K562 (cell line): Measurements from ENCODE around the gene COQ8B. TPM values are rescaled to one million over a fixed set of nuclear protein-coding genes. Genes with fewer than 3 reads are reported as not detected.

ENCODE experiments used
- ATAC-seq: fragments of 200-7000 bp; cut with Tn5 transposase; 3 replicates; pipeline ENCODE4 v1.9.1; 2020; ENCODE audit warnings: moderate library complexity
- BruUV-seq: library from RNA; stranded (reverse); fragments of 400-500 nt; replicated peaks from 2 replicates; lab custom pipeline; 2021; lab: Mats Ljungman, UMichigan
- CTCF ChIA-PET: fragments of 300-600 bp; formaldehyde crosslinking; extraction: SDS; loops from one replicate; lab custom pipeline; 2021; ENCODE audit warnings: low intra/inter-chr PET ratio; lab: Yijun Ruan, JAX
- POLR2A ChIA-PET: fragments of 300-600, 350-650 bp; sonication (Branson Sonifier 250); formaldehyde crosslinking; extraction: SDS; loops from one replicate; lab custom pipeline; 2021; ENCODE audit warnings: antibody characterized with exemption, inconsistent platforms; lab: Yijun Ruan, JAX
- DNase-seq, 4 experiments: peaks; one replicate each; pipeline versions ENCODE4 v3.0.0 to v3.0.0-alpha.2; 2011 to 2018; ENCODE audit warnings: low spot score in 3 of 4, mixed read lengths in 3 of 4; ENCODE audit errors: extremely low read depth in 1 of 4
- FAIRE-seq: peaks from 2 replicates; lab custom pipeline; 2011; peaks lifted over from hg19 to GRCh38; lab: Jason Lieb, UNC
- H2AFZ ChIP-seq: 2 replicates; pipeline ENCODE4 v1.6.0; 2011; ENCODE audit warnings: low read depth, low read length, control low read depth, inconsistent platforms
- H3K27ac ChIP-seq: fragments of 200-600 bp; 3 replicates; pipeline ENCODE4 v1.8.0; 2011; ENCODE audit warnings: low read depth, mild to moderate bottlenecking, control low read depth, inconsistent platforms, low read length, moderate library complexity, mixed read lengths; ENCODE audit errors: extremely low read depth
- H3K27me3 ChIP-seq, 2 experiments: fragments of 300-600 bp in 1 of 2; 2 replicates in 1 of 2; 3 replicates in 1 of 2; pipeline versions ENCODE4 v1.6.0 to v1.8.0; 2011; ENCODE audit warnings: inconsistent platforms in 2 of 2, low read length in 2 of 2, mild to moderate bottlenecking in 1 of 2, mixed read lengths in 1 of 2, moderate library complexity in 1 of 2; ENCODE audit not compliant: control insufficient read depth in 2 of 2, insufficient read depth in 2 of 2
- H3K36me3 ChIP-seq: fragments of 300-600 bp; 3 replicates; pipeline ENCODE4 v1.8.0; 2011; ENCODE audit warnings: mild to moderate bottlenecking, low read length, inconsistent platforms; ENCODE audit not compliant: control insufficient read depth, insufficient read depth
- H3K4me1 ChIP-seq, 2 experiments: fragments of 200-600 bp in 1 of 2; replicated peaks in 1 of 2; 2 replicates in 1 of 2; 3 replicates in 1 of 2; pipeline versions ENCODE4 v1.5.1 to v1.8.0; 2011; ENCODE audit warnings: inconsistent platforms in 2 of 2, low read length in 2 of 2, mild to moderate bottlenecking in 1 of 2, mixed read lengths in 1 of 2, moderate library complexity in 1 of 2; ENCODE audit not compliant: control insufficient read depth in 2 of 2, insufficient read depth in 2 of 2
- H3K4me2 ChIP-seq: 2 replicates; pipeline ENCODE4 v1.6.1; 2011; ENCODE audit warnings: low read length, control low read depth, inconsistent platforms, mixed read lengths; ENCODE audit not compliant: insufficient read depth
- H3K4me3 ChIP-seq: fragments of 200-600 bp; sonication (generic), shearing (Covaris generic); 2 replicates; pipeline ENCODE4 v1.5.1; 2016; ENCODE audit warnings: control low read depth, inconsistent platforms
- H3K79me2 ChIP-seq: fragments of 200-600 bp; 3 replicates; pipeline ENCODE4 v1.8.0; 2011; ENCODE audit warnings: low read length, inconsistent platforms; ENCODE audit not compliant: control insufficient read depth, insufficient read depth
- H3K9ac ChIP-seq, 2 experiments: 2 replicates each; pipeline versions ENCODE4 v1.6.0 to v1.6.1; 2011; ENCODE audit warnings: low read depth in 2 of 2, low read length in 2 of 2, control low read depth in 1 of 2, inconsistent platforms in 1 of 2, mild to moderate bottlenecking in 1 of 2, mixed read lengths in 1 of 2; ENCODE audit not compliant: insufficient read depth in 1 of 2
- H3K9me1 ChIP-seq: one replicate; pipeline ENCODE4 v1.6.0; 2011; ENCODE audit warnings: inconsistent platforms, mild to moderate bottlenecking, low read length, moderate library complexity; ENCODE audit not compliant: control insufficient read depth, insufficient read depth
- H3K9me3 ChIP-seq: replicated peaks from 2 replicates; pipeline ENCODE4 v1.5.1; 2011; ENCODE audit warnings: low read depth, low read length, inconsistent platforms; ENCODE audit not compliant: control insufficient read depth, insufficient read depth
- H4K20me1 ChIP-seq: replicated peaks from 2 replicates; pipeline ENCODE4 v1.6.1; 2011; ENCODE audit warnings: low read length, inconsistent platforms, mixed read lengths; ENCODE audit not compliant: control insufficient read depth, insufficient read depth
- CTBP1 ChIP-seq: fragments of 450-650 bp; IDR thresholded peaks from 2 replicates; pipeline ENCODE4 v1.6.1; 2016; ENCODE audit warnings: borderline replicate concordance
- CTCF ChIP-seq, 3 experiments: IDR thresholded peaks in 2 of 3; conservative IDR thresholded peaks in 1 of 3; 2 replicates each; pipeline ENCODE4 v1.5.1; 2011 to 2012; ENCODE audit warnings: low read length in 3 of 3, mild to moderate bottlenecking in 3 of 3, control low read depth in 2 of 3, improper control_type of control experiment in 1 of 3, inconsistent platforms in 1 of 3, low read depth in 1 of 3, mixed read lengths in 1 of 3, moderate library complexity in 1 of 3; ENCODE audit not compliant: insufficient read depth in 2 of 3
- REST ChIP-seq, 2 experiments: fragments of 450-650 bp; formaldehyde crosslinking in 1 of 2; IDR thresholded peaks; 2 replicates each; pipeline versions ENCODE4 v1.4.0 to v1.6.1; 2014 to 2020; ENCODE audit warnings: mild to moderate bottlenecking in 2 of 2, borderline replicate concordance in 1 of 2, low read depth in 1 of 2
- YBX1 ChIP-seq: fragments of 450-650 bp; IDR thresholded peaks from 2 replicates; pipeline ENCODE4 v1.7.1; 2016; ENCODE audit warnings: mild to moderate bottlenecking
- ZBTB49 ChIP-seq: sonication (generic); formaldehyde crosslinking; IDR thresholded peaks from 2 replicates; pipeline ENCODE4 v1.8.0; 2022; ENCODE audit warnings: missing genetic modification reagents, mild to moderate bottlenecking, borderline replicate concordance
- ZNF121 ChIP-seq: sonication (generic); formaldehyde crosslinking; conservative IDR thresholded peaks from 2 replicates; pipeline ENCODE4 v1.8.0; 2022; ENCODE audit warnings: missing genetic modification reagents
- WGBS: fragments of 100-300 bp; shearing (Covaris generic); methylation state at CpG from one replicate; pipeline ENCODE4 v1.1.6; 2016; ENCODE audit warnings: low coverage, mixed read lengths; ENCODE audit not compliant: insufficient coverage; ENCODE audit errors: missing lambda C conversion rate; 5-methylcytosine and 5-hydroxymethylcytosine counted together
- in situ Hi-C: fragments of 300-500 bp; cut with MboI; formaldehyde crosslinking; loops from 4 replicates; pipeline ENCODE4 v1.15.0; 2018; ENCODE audit warnings: inconsistent platforms, mixed read lengths
- intact Hi-C: fragments of 100-400 bp; cut with micrococcal nuclease; formaldehyde crosslinking; loops from 2 replicates; pipeline ENCODE4 v1.14.2; 2022
- polyA plus RNA-seq, 8 experiments: library from polyadenylated mRNA; depleted of rRNA in 4 of 8; stranded (reverse) in 5 of 8; unstranded in 3 of 8; fragments of >200 nt; fragmentation: Nextera tagmentation in 2 of 8; fragmentation: Illumina TruSeq in 1 of 8; extraction: Ambion mirVana in 2 of 8; extraction: Trizol in 1 of 8; gene quantifications; 2 replicates each; pipeline versions ENCODE4 v1.2.1 to v1.2.3, GENCODE V29; 2011 to 2014; ENCODE audit warnings: inconsistent platforms in 1 of 8, missing spikeins in 1 of 8
- total RNA-seq, 7 experiments: library from RNA; depleted of rRNA in 6 of 7; stranded (reverse); fragments of >200 nt in 6 of 7; fragmentation: Illumina TruSeq in 2 of 7; extraction: Trizol in 2 of 7; gene quantifications; 2 replicates each; pipeline versions ENCODE4 v1.2.1 to v1.2.3, GENCODE V29; 2011 to 2021; ENCODE audit warnings: low replicate concordance in 1 of 7

Gene COQ8B
- total and polyA plus RNA-seq, 9 of the 15 experiments (the other 6 are each of a cell fraction or from before 2014, with no cell fraction given) = 0.41 to 32.3 (median 12.9) TPM

- ChIA-PET POLR2A (interaction anchor here (0.7 to 1.8 kb wide), 6 partner anchors 9 to 24 kb away, joined by 3 to 6 read pairs (median 3); no protein-coding TSS in a partner anchor), CTCF (no interaction called here)
- intact Hi-C loops (loop anchor here (5.0 kb wide), 1 partner anchor 82 kb away; no protein-coding TSS in a partner anchor), in situ Hi-C loops (no loop called here)
- FAIRE-seq (no peak), ATAC-seq (peak; percentile 75), DNase-seq (peak; percentile 42 to 64 (median 56))
- H3K9me3 ChIP-seq = no peaks in the 10 kb centered on the region
- no peak overlapping the region for H2AFZ ChIP-seq
- peak overlapping the region in 1 of 2 experiments; percentile 85; a peak in 2 of 4 replicates for H3K9ac ChIP-seq
- peaks cover 7% of the 10 kb centered on the region; the same call in 2 of the 3 replicates for H3K36me3 ChIP-seq
- 54% methylated on average over 15 of the region's 17 CpGs for WGBS
- no peak overlapping the region for H3K27ac ChIP-seq
- H3K4me3 ChIP-seq = no peak overlapping the region
- 0 out of 2 replicates have a peak, but pooled peaks cover 3% of the 10 kb centered on the region for H4K20me1 ChIP-seq
- no peak overlapping the region for H3K4me2 ChIP-seq
- no TSS peak for BruUV-seq
- peaks cover 13 to 52% of the 10 kb centered on the region in 2 experiments for H3K4me1 ChIP-seq
- no peaks in the 10 kb centered on the region for H3K27me3 ChIP-seq
- H3K9me1 ChIP-seq = no peaks in the 10 kb centered on the region
- peaks cover 21% of the 10 kb centered on the region for H3K79me2 ChIP-seq
- peak; percentile 27; the same call in 1 of the 2 replicates for TF ChIP-seq REST (IDR thresholded peaks at IDR 0.05; ENCODE audit: borderline replicate concordance)
- no peak for TF ChIP-seq REST (CRISPR knock-in tag; IDR thresholded peaks at IDR 0.05; ENCODE audit: low read depth)
- TF ChIP-seq CTCF (IDR thresholded peaks at IDR 0.05 in 2 of 3, conservative IDR thresholded peaks at IDR 0.05 in 1 of 3; ENCODE audit: insufficient read depth in 2 of 3, low read depth in 1 of 3, low read length in 3 of 3) = peak; percentile 55 to 57 (median 56)
- no peak for TF ChIP-seq YBX1
- TF ChIP-seq ZNF121 (CRISPR knock-in tag) = no peak
- no peak for TF ChIP-seq ZBTB49
- TF ChIP-seq CTBP1 = peak; percentile 64
Observed at GRCh38 chr19:40744554-40745401, 28.1 kb upstream of the COQ8B start.
